Type B pancreatic cell (in vitro differentiated cells): ENCODE results near the gene SMIM20. TPM values are rescaled to one million over a fixed set of nuclear protein-coding genes. Genes with fewer than 3 reads are reported as not detected.

ENCODE experiments used
- DNase-seq: peaks from one replicate; pipeline ENCODE4 v3.0.0; 2021; ENCODE audit warnings: mixed read lengths; ENCODE audit not compliant: unreplicated experiment; ENCODE audit errors: extremely low spot score
- H3K27ac Mint-ChIP-seq: 2 replicates; pipeline ENCODE4 v1.8.0; 2021; ENCODE audit warnings: mild to moderate bottlenecking, mixed read lengths
- H3K27me3 Mint-ChIP-seq: 2 replicates; pipeline ENCODE4 v1.8.0; 2021; ENCODE audit warnings: mixed read lengths
- H3K36me3 Mint-ChIP-seq: 2 replicates; pipeline ENCODE4 v1.8.0; 2021; ENCODE audit warnings: mixed read lengths
- H3K4me1 Mint-ChIP-seq: one replicate; pipeline ENCODE4 v1.8.0; 2021; ENCODE audit warnings: mixed read lengths; ENCODE audit not compliant: unreplicated experiment
- H3K4me3 Mint-ChIP-seq: 2 replicates; pipeline ENCODE4 v1.8.0; 2021; ENCODE audit warnings: mild to moderate bottlenecking, mixed read lengths
- H3K9me3 Mint-ChIP-seq: 2 replicates; pipeline ENCODE4 v1.8.0; 2021; ENCODE audit warnings: mixed read lengths
- total RNA-seq: library from RNA; stranded (reverse); gene quantifications from 2 replicates; pipeline ENCODE4 v1.2.1, GENCODE V29; 2021; ENCODE audit warnings: low replicate concordance
- TF ChIP-seq, protein P1 (sequence below): fragments of 200-600 bp; sonication (generic); conservative IDR thresholded peaks from 2 replicates; pipeline ENCODE4 v1.5.0; 2021; ENCODE audit warnings: antibody characterized with exemption, mild to moderate bottlenecking

SMIM20 gene
- total RNA-seq, 1 donor from 2014 or later: 28.0 TPM

DNA sequence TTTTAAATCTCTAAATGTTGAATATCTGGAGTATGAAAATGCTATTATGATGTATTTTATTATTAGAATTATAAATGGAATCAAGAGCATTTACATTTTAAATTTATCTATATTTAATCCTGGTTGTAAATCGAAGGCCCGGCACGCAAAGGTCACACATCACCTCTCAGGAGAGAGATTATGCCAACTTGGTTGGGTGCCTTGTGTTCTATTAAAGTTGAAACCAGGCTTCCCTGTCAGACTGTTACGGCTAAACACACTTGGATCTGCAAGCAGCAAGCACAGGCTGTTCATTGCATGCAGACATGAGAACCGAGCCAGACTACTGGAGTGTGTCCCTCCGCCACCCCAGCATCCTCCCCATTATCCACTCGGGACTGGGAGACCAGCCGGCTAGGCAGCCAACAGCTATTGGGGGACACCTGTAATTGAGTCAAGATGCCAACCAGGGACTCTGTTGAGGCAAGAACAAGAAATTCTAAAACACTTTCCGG lies 34.9 kb upstream of the SMIM20 start:
- Mint-ChIP-seq H3K27ac (no peak overlapping the region), H3K4me1 (peaks cover 7% of the 10 kb centered on the region), H3K9me3 (no peaks in the 10 kb centered on the region), H3K4me3 (no peak overlapping the region), H3K27me3 (no peaks in the 10 kb centered on the region), H3K36me3 (no peaks in the 10 kb centered on the region)
- DNase-seq: no peak
- TF ChIP-seq, protein P1, sequence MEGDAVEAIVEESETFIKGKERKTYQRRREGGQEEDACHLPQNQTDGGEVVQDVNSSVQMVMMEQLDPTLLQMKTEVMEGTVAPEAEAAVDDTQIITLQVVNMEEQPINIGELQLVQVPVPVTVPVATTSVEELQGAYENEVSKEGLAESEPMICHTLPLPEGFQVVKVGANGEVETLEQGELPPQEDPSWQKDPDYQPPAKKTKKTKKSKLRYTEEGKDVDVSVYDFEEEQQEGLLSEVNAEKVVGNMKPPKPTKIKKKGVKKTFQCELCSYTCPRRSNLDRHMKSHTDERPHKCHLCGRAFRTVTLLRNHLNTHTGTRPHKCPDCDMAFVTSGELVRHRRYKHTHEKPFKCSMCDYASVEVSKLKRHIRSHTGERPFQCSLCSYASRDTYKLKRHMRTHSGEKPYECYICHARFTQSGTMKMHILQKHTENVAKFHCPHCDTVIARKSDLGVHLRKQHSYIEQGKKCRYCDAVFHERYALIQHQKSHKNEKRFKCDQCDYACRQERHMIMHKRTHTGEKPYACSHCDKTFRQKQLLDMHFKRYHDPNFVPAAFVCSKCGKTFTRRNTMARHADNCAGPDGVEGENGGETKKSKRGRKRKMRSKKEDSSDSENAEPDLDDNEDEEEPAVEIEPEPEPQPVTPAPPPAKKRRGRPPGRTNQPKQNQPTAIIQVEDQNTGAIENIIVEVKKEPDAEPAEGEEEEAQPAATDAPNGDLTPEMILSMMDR: no peak

DNA sequence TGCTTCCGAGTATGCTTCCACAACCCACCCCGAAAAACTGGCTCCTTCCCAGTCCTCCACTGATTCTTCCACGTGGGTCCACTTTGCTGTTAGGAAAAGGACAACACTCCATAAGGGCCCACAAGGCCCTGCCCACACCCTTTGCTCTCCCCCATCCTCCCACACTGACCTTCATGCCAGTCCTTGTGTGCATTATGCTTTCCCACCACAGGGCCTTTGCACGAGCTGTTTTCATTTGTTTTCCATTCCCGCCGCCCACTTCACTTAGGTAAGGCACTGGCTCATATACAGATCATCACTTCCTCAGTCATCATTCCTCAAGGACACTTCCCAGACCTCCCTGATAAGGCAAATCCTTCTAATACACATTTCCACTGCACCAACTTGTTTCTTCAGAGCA lies 34.4 kb upstream of the SMIM20 start:
- TF ChIP-seq, protein P1: no peak
- Mint-ChIP-seq H3K4me1 (peaks cover 9% of the 10 kb centered on the region), H3K36me3 (no peaks in the 10 kb centered on the region), H3K9me3 (no peaks in the 10 kb centered on the region), H3K27me3 (no peaks in the 10 kb centered on the region), H3K4me3 (no peak overlapping the region), H3K27ac (no peak overlapping the region)
- no peak for DNase-seq

DNA sequence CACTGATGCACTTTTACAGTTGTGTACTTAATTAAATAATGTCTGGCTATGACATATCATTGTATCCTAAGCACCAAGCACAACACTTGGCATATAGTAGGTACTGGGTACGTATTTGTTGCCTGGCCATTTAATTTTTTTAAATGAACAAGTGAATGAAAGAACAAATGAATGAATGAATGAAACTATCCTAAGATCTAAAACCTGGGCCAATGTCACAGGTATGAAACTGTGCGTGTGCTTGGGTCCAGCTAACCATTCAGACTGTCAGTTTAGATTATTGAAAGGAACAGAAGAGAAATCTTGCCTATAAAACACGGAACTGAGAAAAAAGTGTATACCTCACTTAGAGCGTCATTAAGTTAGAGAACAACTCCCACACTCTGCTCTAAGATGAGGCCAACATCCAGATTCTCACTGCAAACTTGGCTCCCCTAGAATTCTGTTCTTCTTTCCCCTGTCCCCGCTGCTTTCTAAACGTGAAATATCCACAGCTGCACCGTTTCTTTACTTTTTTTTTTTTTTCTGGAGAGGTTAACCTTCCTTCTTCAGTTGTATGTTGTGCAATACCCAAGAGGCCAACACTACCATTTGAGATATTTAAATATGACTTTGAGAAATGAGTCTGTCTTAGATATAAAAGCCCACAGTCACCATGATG lies 33.9 kb upstream of the SMIM20 start:
- Mint-ChIP-seq H3K36me3 (no peaks in the 10 kb centered on the region), H3K9me3 (no peaks in the 10 kb centered on the region), H3K4me3 (no peak overlapping the region), H3K27ac (no peak overlapping the region), H3K4me1 (peaks cover 13% of the 10 kb centered on the region), H3K27me3 (no peaks in the 10 kb centered on the region)
- TF ChIP-seq, protein P1: no peak
- DNase-seq: no peak

DNA sequence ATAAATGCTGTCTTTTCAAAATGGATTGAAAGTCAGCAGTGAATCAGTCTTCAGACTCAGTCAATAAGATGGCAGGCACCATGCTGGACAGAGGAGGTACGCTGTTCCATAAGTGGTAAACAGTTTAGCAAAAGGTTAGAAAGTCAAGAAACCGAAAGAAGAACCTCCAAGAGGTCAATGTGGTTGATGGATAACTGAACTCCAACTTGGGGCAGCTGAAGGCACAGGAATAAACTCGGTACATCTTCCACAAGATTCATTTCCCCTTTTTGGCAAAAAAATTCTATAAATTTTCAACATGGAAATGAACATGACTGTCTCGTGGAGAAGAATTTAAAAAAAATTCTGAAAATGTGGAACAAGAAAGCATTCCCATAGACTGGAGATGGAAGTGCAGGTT lies 32.8 kb upstream of the SMIM20 start:
- H3K36me3 Mint-ChIP-seq: no peaks in the 10 kb centered on the region
- no peak overlapping the region for H3K4me3 Mint-ChIP-seq
- peaks cover 13% of the 10 kb centered on the region for H3K4me1 Mint-ChIP-seq
- H3K9me3 Mint-ChIP-seq: no peaks in the 10 kb centered on the region
- TF ChIP-seq, protein P1: no peak
- no peak overlapping the region for H3K27ac Mint-ChIP-seq
- no peak for DNase-seq
- no peaks in the 10 kb centered on the region for H3K27me3 Mint-ChIP-seq

- Mint-ChIP-seq H3K27me3 (no peaks in the 10 kb centered on the region), H3K9me3 (no peaks in the 10 kb centered on the region), H3K36me3 (no peaks in the 10 kb centered on the region), H3K4me3 (no peak overlapping the region), H3K4me1 (peaks cover 13% of the 10 kb centered on the region), H3K27ac (no peak overlapping the region)
- no peak for DNase-seq
- TF ChIP-seq, protein P1: no peak
Observed at GRCh38 chr4:25882226-25882625, 31.8 kb upstream of the SMIM20 start.

GRCh38 chr4:25883565-25883964 lies 30.5 kb upstream of the SMIM20 start:
- no peaks in the 10 kb centered on the region for H3K9me3 Mint-ChIP-seq
- H3K4me3 Mint-ChIP-seq: no peak overlapping the region
- H3K4me1 Mint-ChIP-seq: peaks cover 13% of the 10 kb centered on the region
- H3K36me3 Mint-ChIP-seq: no peaks in the 10 kb centered on the region
- no peak overlapping the region for H3K27ac Mint-ChIP-seq
- TF ChIP-seq, protein P1: no peak
- DNase-seq: no peak
- peaks cover 2% of the 10 kb centered on the region for H3K27me3 Mint-ChIP-seq
